GM18508 (cell line): ENCODE data around the gene EML4.
A peak's percentile ranks its signal among the peaks of the same experiment; 100 is the strongest.
"Not testable (repeated sequence)": the region's sequence is repeated elsewhere in the genome, so short reads cannot be mapped to it uniquely, and the experiment has no call there.

Experiments
- ATAC-seq: cut with Tn5 transposase; IDR thresholded peaks from one replicate; pipeline ENCODE4 v1.9.1; 2021; ENCODE audit warnings: moderate number of reproducible peaks; ENCODE audit not compliant: insufficient read depth, unreplicated experiment

EML4 gene, protein sequence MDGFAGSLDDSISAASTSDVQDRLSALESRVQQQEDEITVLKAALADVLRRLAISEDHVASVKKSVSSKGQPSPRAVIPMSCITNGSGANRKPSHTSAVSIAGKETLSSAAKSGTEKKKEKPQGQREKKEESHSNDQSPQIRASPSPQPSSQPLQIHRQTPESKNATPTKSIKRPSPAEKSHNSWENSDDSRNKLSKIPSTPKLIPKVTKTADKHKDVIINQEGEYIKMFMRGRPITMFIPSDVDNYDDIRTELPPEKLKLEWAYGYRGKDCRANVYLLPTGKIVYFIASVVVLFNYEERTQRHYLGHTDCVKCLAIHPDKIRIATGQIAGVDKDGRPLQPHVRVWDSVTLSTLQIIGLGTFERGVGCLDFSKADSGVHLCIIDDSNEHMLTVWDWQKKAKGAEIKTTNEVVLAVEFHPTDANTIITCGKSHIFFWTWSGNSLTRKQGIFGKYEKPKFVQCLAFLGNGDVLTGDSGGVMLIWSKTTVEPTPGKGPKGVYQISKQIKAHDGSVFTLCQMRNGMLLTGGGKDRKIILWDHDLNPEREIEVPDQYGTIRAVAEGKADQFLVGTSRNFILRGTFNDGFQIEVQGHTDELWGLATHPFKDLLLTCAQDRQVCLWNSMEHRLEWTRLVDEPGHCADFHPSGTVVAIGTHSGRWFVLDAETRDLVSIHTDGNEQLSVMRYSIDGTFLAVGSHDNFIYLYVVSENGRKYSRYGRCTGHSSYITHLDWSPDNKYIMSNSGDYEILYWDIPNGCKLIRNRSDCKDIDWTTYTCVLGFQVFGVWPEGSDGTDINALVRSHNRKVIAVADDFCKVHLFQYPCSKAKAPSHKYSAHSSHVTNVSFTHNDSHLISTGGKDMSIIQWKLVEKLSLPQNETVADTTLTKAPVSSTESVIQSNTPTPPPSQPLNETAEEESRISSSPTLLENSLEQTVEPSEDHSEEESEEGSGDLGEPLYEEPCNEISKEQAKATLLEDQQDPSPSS

DNA sequence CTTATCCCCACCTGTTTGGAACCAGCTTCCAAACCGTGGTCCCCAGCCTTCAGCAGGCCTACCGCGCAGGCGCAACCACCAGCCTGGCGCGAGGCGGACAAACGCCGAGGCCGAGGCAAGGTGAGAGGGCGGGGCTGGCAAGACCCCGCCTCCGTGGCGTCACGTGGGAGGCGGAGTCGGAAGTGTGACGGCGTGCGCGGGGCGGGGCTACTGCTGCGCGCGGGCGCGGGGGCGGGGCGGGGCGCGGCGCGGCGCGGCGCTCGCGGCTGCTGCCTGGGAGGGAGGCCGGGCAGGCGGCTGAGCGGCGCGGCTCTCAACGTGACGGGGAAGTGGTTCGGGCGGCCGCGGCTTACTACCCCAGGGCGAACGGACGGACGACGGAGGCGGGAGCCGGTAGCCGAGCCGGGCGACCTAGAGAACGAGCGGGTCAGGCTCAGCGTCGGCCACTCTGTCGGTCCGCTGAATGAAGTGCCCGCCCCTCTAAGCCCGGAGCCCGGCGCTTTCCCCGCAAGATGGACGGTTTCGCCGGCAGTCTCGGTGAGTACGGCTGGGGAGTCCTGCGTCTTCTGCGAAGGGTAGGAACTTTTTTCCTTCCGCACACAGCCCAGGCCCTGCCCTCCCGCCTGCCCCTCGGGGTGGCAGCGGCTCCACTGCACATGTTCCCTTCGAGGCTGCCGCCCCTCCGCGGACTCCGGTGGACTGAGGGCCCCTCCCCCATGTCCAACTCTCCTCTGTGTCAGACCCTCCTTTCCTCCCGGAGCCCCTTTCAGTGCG is at the start of gene EML4:
EML4 (plus strand) TSS at position 254 of the 774 bp plus-strand sequence; CDS start at position 513, 259 bp downstream.
- ATAC-seq = peak; percentile 40

DNA sequence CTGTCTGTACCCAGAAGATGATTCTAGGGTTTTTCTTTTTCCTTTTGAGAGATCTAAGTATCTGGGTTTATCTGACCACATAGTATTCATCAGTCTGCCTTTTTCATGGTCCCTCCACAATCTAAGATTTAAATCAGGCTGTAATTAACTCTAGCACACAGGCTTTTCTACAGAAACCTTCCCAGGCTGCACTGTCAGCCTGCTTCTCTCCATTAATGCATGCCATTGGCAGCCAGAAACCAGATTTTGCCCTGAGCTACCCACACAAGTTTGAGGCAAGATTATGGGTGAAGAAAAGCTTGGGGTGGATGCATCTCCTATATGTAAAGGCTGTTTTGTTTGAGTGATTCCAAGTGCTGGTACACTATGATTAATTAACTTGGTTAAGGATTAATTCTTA is 45.7 kb upstream of the EML4 start:
- ATAC-seq = no peak

DNA sequence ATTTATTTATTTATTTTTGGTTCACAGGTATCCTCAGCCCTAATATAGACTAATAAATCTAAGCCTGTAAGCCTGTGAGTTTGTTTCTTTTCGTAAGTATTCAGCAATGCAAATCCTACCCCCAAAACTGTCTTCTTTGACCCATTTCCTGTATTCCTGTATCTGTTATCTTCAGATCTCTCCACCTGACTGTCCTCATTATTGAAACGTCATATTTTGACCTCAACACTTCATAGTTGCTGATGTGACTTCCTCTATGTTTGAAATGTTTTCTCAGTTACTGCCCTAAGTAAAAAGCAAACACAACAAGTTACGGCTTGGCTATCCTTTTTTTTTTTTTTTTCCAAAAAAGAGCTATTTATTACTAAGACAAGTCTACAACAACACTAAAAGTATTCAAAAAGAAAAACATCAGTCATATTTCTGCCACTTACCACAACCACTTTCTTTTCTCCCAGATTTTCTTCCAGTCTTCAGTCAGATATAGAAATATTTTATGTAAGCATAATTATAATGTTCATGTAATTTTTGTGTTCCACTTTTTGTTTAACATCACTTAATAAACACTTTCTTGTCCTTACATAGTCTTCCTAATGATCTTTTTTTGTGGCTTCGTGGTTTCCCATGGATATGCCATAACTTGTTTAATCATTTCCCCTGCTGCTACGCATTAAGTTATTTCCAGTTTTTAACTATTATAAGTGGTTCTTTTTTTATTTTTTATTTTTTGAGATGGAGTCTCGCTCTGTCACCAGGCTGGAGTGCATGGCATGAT is 45.0 kb upstream of the EML4 start:
- ATAC-seq = peak; percentile 79

DNA sequence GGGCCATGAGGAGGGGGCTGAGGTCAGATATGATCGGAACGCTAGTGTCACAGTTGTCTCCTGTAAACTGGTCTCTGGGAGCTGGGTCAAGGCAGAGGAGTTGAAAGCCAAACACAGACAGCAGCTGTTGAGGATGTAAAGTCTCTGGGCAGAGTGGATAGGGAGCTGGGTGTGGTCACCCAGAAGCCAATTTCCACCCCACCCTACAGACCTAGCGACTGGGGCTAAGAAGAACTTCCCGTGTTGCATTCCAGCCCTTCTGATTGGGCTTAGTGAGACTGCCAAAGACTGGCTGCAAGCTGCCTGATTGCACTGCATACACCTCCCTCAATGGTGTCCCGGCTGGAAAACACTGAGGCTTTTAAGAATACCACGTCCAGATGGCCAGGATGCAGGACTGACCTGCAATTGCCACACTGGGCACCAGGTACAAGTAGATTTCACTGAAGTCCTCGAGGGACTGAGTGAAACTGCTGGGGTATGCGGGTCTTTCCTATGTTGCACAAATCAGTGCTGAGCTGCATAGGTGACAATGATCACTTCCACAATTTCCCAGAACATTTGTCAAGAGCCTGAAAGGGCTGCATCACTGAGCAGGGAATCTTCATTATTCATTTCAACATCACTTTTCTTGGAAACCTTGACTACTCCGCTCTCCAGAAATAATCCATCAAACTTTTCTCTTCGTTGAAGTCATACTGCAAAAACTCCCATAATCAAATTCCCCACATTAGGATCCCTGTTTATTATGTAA is 43.1 kb upstream of the EML4 start:
- no peak for ATAC-seq

DNA sequence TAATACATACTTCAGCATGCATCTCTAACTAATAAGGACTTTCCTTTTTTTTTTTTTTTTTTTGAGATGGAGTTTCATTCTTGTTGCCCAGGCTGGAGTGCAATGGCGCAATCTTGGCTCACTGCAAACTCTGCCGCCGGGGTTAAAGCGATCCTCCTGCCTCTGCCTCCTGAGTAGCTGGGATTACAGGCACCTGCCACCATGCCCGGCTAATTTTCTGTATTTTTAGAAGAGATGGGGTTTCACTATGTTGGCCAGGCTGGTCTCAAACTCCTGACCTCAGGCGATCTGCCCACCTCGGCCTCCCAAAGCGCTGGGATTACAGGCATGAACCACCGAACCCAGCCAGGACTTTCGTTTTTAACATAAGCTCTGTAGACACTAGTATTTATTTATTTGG is 42.3 kb upstream of the EML4 start:
- not testable (repeated sequence) for ATAC-seq

DNA sequence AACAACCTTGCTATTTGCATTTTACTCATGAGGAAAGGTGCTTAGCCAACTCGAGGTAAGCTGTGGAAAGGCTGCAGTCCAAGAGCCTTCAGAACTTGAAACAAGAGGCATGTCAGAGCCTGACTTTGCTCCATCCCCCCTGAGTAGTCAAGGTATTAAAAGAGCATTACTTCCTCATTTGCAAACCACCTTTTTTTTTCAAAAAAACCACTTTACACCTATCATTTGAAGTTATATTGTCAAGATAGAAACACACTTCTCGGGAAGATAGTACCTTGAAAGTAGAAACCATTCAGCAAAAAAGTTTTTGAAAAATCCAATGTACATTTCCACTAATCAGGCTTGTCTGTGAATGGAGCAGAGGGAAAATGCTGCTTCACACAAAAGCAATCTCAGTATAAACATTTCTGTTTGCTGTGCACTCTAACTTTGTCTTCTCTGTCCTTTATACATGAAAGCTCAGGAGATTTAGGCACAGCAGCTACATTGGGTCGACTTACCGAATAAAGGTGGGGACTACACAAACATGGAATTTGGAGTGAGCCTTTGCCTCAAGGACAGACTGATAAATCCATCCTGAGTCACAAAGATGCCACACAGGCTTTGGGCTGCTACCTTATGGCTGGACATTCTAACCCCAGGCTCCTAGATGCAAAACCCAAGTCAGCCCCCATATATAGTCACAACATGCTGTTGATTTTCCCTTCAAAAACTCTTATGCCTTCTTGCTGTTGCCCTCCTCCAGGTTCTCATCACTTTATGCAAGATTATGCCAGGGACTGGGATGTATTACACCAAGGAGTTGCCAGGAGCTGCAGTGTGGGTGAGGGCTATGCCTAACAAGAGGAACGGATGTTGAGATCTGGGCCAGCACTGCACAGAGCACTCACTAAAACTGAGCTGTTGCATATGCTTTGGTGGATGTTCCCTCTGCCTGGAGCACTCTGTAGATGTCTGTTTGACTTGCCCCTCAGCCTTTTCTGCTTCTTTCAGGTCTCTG is 41.4 kb upstream of the EML4 start:
- peak; percentile 36 for ATAC-seq

DNA sequence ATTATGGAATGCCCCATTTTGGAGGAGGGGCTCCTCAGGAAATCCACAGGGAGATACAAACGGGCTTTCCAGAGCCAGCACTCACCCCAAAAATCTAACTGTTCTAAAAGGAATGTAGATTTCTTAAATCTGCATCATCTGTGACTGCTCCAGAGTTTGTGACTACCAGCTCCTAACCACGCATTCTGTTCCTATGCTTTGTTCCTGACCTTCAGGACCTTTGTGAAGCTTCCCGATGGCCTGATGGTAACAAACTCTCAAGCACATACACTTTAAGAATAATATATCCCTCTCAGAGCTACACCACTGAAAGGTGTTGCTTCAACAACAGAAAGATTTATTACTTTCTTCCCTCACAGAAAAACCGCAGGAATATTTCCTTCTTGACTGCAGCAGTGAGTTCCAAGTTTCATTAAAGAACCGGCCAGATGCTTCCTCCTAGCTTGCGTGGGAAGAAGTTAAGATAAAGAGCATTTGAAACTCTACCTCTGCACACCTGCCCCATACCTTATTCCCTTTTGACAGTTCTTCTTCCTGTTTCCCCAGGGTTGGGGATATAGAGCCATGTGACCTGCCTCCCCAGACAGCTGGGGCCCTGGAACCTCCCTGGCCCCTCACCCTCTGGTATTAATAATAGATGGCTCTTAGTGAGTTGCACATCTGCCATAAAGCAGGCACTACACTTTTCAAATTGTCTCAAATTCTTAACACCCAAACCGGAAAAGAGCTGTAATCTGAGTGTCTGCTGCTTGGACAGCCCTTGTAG is 40.2 kb upstream of the EML4 start:
- ATAC-seq = no peak

DNA sequence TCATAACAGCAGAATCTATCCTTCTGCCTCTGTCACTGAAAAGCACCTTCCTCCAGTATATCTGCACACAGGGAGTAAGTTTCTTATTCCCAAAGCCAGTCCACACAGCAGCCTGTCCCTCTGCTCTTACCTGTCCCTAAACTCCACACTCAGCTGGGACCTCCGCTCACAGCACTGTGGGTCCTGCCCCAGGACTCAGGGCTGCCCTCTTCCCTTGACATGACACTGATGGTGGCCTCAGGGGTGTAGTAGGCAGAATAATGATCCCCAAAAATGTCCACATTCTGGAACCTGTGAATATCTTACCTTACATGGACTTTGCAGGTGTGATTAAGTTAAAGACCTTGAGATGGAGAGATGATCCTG is 39.7 kb upstream of the EML4 start:
- no peak for ATAC-seq

DNA sequence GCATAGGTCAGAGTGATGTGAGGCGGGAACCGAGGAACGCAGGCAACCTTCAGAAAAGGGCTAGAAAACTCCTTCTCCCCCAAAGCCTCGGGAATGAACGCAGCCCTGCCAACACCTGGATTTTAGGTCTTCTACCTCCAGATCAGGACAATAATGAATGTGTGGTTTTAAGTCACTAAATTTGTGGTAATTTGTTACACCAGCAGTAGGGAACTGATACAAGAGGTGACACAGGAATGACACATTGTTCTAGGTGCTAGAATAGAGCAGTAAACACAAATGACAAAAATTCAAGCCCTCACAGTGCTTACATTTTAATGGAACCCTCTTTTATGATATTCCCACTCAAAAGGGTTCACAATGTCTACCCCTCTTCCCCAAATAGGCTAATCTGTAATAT is 39.2 kb upstream of the EML4 start:
- no peak for ATAC-seq

DNA sequence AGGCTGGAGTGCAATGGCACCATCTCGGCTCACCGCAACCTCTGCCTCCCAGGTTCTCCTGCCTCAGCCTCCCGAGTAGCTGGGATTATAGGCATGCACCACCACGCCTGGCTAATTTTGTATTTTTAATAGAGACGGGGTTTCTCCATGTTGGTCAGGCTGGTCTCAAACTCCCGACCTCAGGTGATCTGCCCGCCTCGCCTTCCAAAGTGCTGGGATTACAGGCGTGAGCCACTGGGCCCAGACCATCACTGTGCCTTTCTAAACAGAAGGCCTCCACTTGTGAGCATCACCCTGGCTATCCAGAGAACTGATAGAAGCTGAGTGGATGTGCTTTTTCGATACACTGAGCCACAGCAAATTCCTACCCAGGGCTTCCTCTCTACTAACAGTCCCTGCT is 38.3 kb upstream of the EML4 start:
- not testable (repeated sequence) for ATAC-seq

DNA sequence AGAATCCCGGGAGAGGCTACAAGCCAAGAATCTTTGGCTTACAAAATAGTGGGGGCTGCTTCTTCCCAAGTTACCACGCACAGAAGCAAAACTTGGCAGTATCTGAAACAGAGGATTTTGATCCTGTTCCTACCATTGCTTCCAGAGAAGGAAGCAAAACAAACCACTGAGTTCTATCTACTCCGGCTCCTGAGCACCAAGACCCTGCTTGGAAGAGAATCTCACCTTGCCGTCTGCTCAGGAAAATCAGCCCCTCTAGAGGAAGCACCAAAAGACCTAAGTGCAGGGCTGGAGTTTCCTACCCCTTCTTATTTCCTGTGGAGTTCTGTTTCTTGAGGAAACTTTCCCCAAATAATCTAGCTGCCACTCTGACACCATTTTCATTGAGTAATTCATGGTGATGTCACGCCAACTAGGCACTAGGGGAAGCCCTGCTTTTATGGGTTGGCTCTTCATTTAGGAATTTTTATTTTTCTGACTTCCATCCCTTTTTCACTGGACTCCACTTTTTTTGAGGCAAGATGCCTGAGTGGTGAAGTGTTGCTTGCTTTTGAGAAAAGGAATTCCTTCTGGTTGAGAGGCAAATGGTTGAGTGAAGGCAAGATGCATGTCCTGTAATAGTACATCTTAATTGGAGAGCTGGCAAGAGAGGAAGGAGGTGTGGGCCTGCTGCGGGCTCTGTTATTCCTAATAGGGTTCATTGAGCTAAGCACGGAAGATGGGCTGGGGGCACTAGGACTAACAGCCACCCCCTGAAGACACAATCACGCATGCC is 36.8 kb upstream of the EML4 start:
- ATAC-seq = peak; percentile 1

DNA sequence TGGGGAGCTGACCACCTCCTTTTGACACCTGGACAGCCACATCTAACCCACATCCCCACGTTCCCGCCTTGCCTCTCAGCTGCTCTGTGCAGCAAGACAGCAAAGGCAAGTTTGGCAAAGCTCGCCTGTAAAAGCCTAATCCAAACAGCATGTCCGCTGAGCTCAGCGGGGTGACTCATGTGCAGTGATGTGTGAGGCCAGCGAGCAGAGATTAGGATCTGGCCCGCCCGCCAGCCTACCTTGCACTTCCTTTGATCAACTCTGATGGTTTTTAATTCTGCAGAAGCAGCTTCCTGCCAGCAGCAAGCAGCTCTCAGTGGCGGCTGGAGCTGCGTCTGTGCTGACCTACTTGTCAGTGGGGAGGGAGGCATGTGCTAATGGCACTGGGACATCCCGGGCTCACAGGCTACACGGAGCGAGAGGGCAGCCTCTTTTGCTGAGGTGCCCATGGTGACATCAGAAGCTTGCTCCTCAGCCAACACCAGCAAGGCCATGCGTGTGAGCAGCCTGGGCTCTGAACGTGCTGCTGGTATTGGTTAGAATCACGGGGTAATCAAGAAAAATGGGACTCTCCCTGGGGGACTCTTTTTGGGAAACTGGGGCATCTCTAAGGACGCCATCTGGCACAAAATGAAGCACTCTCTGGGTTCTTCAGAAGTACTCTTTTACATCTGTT is 36.0 kb upstream of the EML4 start:
- peak; percentile 81 for ATAC-seq

DNA sequence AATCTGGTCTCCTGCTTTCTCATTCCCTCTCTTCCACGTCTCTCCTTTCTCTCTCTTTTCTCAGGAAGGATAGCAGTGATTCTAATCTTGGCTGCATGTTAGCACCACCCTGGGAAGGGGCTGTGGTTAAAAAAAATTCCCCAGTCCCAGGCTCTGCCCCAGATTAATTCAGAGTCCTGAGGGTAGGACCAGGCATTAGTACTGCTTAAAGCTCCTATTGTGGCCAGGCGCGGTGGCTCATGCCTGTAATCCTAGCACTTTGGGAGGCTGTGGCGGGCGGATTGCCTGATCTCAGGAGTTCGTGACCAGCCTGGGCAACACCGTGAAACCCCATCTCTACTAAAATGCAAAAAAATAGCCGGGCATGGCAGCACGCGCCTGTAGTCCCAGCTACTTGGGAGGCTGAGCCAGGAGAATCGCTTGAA is 35.4 kb upstream of the EML4 start:
- no peak for ATAC-seq

DNA sequence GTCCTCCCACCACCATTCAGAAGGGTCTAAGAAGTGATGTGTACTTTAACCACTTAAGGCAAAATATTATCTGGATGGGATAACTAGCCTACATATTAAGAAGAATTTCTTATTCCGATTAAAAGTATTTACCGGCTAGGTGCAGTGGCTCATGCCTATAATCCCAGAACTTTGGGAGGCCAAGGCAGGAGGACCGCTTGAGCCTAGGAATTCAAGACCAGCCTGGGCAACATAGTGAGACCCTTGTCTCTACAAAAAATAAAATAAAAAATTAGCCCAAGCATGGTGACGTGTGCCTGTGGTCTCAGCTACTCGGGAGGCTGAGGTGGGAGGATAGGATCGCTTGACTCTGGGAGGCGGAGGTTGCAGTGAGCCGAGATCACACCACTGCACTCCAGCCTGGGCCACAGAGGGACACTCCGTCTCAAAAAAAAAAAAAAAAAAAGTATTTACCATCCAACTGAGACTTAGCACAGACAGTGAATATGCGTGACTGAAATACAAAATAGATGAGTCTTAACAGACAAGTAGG is 34.7 kb upstream of the EML4 start:
- not testable (repeated sequence) for ATAC-seq
